ENCODE data around the gene UTS2B. TPM values are rescaled to one million over a fixed set of nuclear protein-coding genes. Genes with fewer than 3 reads are reported as not detected.

The UTS2B gene
- total and polyA plus RNA-seq, 7 experiments from 2014 or later, result 0.34 TPM; not detected in 6

GRCh38 chr3:191221638-191222037, 108.7 kb downstream of the UTS2B start:
- Histone ChIP-seq H3K9me3 (ENCODE audit: control insufficient read depth in 2 of 3, low read length in 3 of 3) (no peaks in the 10 kb centered on the region), H3K4me1 (ENCODE audit: control insufficient read depth in 2 of 2, insufficient read depth in 2 of 2, low read length in 2 of 2) (no peaks in the 10 kb centered on the region), H3K4me3 (ENCODE audit: low read length) (no peak overlapping the region), H3K27ac (ENCODE audit: low read depth, low read length) (no peak overlapping the region), H3K27me3 (ENCODE audit: control insufficient read depth in 2 of 2, insufficient read depth in 2 of 2, low read length in 2 of 2) (no peaks in the 10 kb centered on the region), H3K36me3 (ENCODE audit: control insufficient read depth in 2 of 3, insufficient read depth in 3 of 3, low read length in 3 of 3) (no peaks in the 10 kb centered on the region)
- Mint-ChIP-seq H3K4me3 (no peak overlapping the region), H3K4me1 (no peaks in the 10 kb centered on the region), H3K27ac (no peak overlapping the region), H3K9me3 (peaks cover 0 to 19% (median 3%) of the 10 kb centered on the region in 11 donors), H3K27me3 (peaks cover 0 to 6% (median 0%) of the 10 kb centered on the region in 5 donors), H3K36me3 (no peaks in the 10 kb centered on the region)
- ChIA-PET POLR2A (no interaction called here), CTCF (no interaction called here)
- DNase-seq, result no peak
- ATAC-seq, result no peak
- intact Hi-C loops (cut with micrococcal nuclease), result no loop called here

GRCh38 chr3:191220908-191221307, 109.4 kb downstream of the UTS2B start:
- peaks cover 0 to 3% (median 0%) of the 10 kb centered on the region in 3 experiments for H3K9me3 ChIP-seq (ENCODE audit: control insufficient read depth in 2 of 3, low read length in 3 of 3)
- ChIA-PET CTCF (no interaction called here), POLR2A (no interaction called here)
- Mint-ChIP-seq H3K27me3 (peaks cover 0 to 6% (median 0%) of the 10 kb centered on the region in 5 donors), H3K9me3 (peaks cover 0 to 19% (median 3%) of the 10 kb centered on the region in 11 donors), H3K4me3 (no peak overlapping the region), H3K36me3 (no peaks in the 10 kb centered on the region), H3K27ac (no peak overlapping the region), H3K4me1 (no peaks in the 10 kb centered on the region)
- H3K27ac ChIP-seq (ENCODE audit: low read depth, low read length), result no peak overlapping the region
- intact Hi-C loops (cut with micrococcal nuclease), result no loop called here
- H3K36me3 ChIP-seq (ENCODE audit: control insufficient read depth in 2 of 3, insufficient read depth in 3 of 3, low read length in 3 of 3), result no peaks in the 10 kb centered on the region
- no peak overlapping the region for H3K4me3 ChIP-seq (ENCODE audit: low read length)
- ATAC-seq, result no peak
- no peak for DNase-seq
- H3K27me3 ChIP-seq (ENCODE audit: control insufficient read depth in 2 of 2, insufficient read depth in 2 of 2, low read length in 2 of 2), result no peaks in the 10 kb centered on the region
- no peaks in the 10 kb centered on the region for H3K4me1 ChIP-seq (ENCODE audit: control insufficient read depth in 2 of 2, insufficient read depth in 2 of 2, low read length in 2 of 2)

GRCh38 chr3:191217301-191217700, 113.0 kb downstream of the UTS2B start:
- Histone ChIP-seq H3K4me3 (ENCODE audit: low read length) (no peak overlapping the region), H3K36me3 (ENCODE audit: control insufficient read depth in 2 of 3, insufficient read depth in 3 of 3, low read length in 3 of 3) (no peaks in the 10 kb centered on the region), H3K27ac (ENCODE audit: low read depth, low read length) (no peak overlapping the region), H3K9me3 (ENCODE audit: control insufficient read depth in 2 of 3, low read length in 3 of 3) (peaks cover 0 to 4% (median 0%) of the 10 kb centered on the region in 3 experiments), H3K4me1 (ENCODE audit: control insufficient read depth in 2 of 2, insufficient read depth in 2 of 2, low read length in 2 of 2) (no peaks in the 10 kb centered on the region), H3K27me3 (ENCODE audit: control insufficient read depth in 2 of 2, insufficient read depth in 2 of 2, low read length in 2 of 2) (no peaks in the 10 kb centered on the region)
- Mint-ChIP-seq H3K27me3 (peaks cover 0 to 6% (median 0%) of the 10 kb centered on the region in 5 donors), H3K4me3 (no peak overlapping the region), H3K4me1 (no peaks in the 10 kb centered on the region), H3K36me3 (no peaks in the 10 kb centered on the region), H3K27ac (no peak overlapping the region), H3K9me3 (peaks cover 0 to 26% (median 6%) of the 10 kb centered on the region in 11 donors)
- ChIA-PET POLR2A (no interaction called here), CTCF (no interaction called here)
- ATAC-seq (no peak), DNase-seq (no peak)
- intact Hi-C loops (cut with micrococcal nuclease), result no loop called here

Other genes with a start within 250 kb of the UTS2B start
- gene OSTN, start 131.3 kb downstream of the UTS2B start, total RNA-seq, result not detected
- gene OSTN, start 131.3 kb downstream of the UTS2B start, polyA plus RNA-seq, result not detected
- 10 to 100 TPM in 2 of 5 experiments, 1 to 10 TPM in 2, under 1 TPM in 1; 0.92 to 17.9 (median 6.2) TPM for gene CCDC50, start 1.1 kb downstream of the UTS2B start, total RNA-seq
- 1 to 10 TPM in 1 of 2 donors, under 1 TPM in 1; 0.92 to 1.5 TPM for gene CCDC50, start 1.1 kb downstream of the UTS2B start, polyA plus RNA-seq
- not detected for gene PYDC2, start 130.6 kb upstream of the UTS2B start, total RNA-seq
- not detected for gene PYDC2, start 130.6 kb upstream of the UTS2B start, polyA plus RNA-seq